Osteocyte (in vitro differentiated cells): ENCODE measurements around the gene RYR2. TPM values are rescaled to one million over a fixed set of nuclear protein-coding genes. Genes with fewer than 3 reads are reported as not detected.

Experiments
- DNase-seq: peaks from one replicate; pipeline ENCODE4 v3.0.0; 2021; ENCODE audit warnings: mixed read lengths; ENCODE audit not compliant: unreplicated experiment; ENCODE audit errors: extremely low spot score
- H3K27ac Mint-ChIP-seq: one replicate; pipeline ENCODE4 v1.8.0; 2021; ENCODE audit warnings: mild to moderate bottlenecking, mixed read lengths; ENCODE audit not compliant: unreplicated experiment
- H3K27me3 Mint-ChIP-seq: one replicate; pipeline ENCODE4 v1.8.0; 2021; ENCODE audit warnings: mixed read lengths; ENCODE audit not compliant: unreplicated experiment
- H3K36me3 Mint-ChIP-seq: one replicate; pipeline ENCODE4 v1.8.0; 2021; ENCODE audit warnings: mixed read lengths; ENCODE audit not compliant: unreplicated experiment
- H3K4me1 Mint-ChIP-seq: one replicate; pipeline ENCODE4 v1.8.0; 2021; ENCODE audit warnings: mixed read lengths; ENCODE audit not compliant: unreplicated experiment
- H3K4me3 Mint-ChIP-seq: one replicate; pipeline ENCODE4 v1.8.0; 2021; ENCODE audit warnings: mild to moderate bottlenecking, moderate library complexity, mixed read lengths; ENCODE audit not compliant: unreplicated experiment
- H3K9me3 Mint-ChIP-seq: one replicate; pipeline ENCODE4 v1.8.0; 2021; ENCODE audit warnings: mixed read lengths; ENCODE audit not compliant: unreplicated experiment
- total RNA-seq: library from RNA; stranded (reverse); gene quantifications from 2 replicates; pipeline ENCODE4 v1.2.1, GENCODE V29; 2021
- TF ChIP-seq, protein P1 (sequence below): fragments of 200-600 bp; sonication (generic); IDR thresholded peaks from 2 replicates; pipeline ENCODE4 v1.5.0; 2021; ENCODE audit warnings: antibody characterized with exemption, mild to moderate bottlenecking, moderate library complexity

RYR2 gene
- total RNA-seq, 1 donor from 2014 or later = 0.03 TPM

DNA sequence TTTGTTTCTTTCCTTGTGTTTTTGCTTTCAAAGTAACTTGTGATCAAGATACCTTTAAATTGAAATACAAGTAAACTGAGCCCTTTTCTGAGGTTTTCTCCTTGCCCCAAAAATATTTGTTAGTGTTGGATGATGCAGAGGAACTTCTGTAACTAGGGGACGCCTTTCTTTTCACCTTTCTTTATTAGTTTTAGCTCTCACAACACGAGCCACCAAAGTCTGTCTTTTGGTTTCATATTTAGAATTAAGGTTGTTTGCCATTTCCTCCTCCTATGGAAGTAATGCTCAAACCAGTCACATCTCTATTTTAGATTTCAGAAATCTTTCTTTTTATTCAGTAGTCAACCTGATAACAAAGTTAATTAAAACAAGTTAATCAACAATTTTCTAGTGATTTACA, 727.9 kb downstream of the RYR2 start:
- no peaks in the 10 kb centered on the region for H3K36me3 Mint-ChIP-seq
- H3K9me3 Mint-ChIP-seq = no peaks in the 10 kb centered on the region
- H3K4me3 Mint-ChIP-seq = no peak overlapping the region
- no peaks in the 10 kb centered on the region for H3K27me3 Mint-ChIP-seq
- H3K4me1 Mint-ChIP-seq = no peaks in the 10 kb centered on the region
- DNase-seq = no peak
- no peak overlapping the region for H3K27ac Mint-ChIP-seq
- TF ChIP-seq, protein P1, sequence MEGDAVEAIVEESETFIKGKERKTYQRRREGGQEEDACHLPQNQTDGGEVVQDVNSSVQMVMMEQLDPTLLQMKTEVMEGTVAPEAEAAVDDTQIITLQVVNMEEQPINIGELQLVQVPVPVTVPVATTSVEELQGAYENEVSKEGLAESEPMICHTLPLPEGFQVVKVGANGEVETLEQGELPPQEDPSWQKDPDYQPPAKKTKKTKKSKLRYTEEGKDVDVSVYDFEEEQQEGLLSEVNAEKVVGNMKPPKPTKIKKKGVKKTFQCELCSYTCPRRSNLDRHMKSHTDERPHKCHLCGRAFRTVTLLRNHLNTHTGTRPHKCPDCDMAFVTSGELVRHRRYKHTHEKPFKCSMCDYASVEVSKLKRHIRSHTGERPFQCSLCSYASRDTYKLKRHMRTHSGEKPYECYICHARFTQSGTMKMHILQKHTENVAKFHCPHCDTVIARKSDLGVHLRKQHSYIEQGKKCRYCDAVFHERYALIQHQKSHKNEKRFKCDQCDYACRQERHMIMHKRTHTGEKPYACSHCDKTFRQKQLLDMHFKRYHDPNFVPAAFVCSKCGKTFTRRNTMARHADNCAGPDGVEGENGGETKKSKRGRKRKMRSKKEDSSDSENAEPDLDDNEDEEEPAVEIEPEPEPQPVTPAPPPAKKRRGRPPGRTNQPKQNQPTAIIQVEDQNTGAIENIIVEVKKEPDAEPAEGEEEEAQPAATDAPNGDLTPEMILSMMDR = no peak

DNA sequence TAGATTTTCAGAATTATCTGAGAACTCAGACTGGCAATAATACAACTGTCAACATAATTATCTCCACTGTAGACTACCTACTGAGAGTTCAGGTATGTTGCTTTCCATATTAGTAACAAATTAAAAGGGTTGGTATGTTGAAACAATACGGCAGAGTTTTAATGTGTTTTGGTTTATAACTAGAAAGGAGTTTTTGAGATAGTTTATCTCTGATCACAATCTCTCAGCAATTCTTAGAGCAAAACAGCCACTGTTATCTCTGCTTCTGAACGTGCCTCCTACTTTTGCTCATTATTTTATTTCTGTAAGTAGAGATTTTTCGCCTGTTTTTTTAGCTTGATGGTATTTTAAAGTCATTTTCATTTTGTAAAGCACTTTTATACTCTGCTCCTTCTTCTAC, 730.0 kb downstream of the RYR2 start:
- no peaks in the 10 kb centered on the region for H3K36me3 Mint-ChIP-seq
- H3K9me3 Mint-ChIP-seq = no peaks in the 10 kb centered on the region
- H3K27ac Mint-ChIP-seq = no peak overlapping the region
- H3K4me3 Mint-ChIP-seq = no peak overlapping the region
- no peak for DNase-seq
- peaks cover 6% of the 10 kb centered on the region for H3K27me3 Mint-ChIP-seq
- TF ChIP-seq, protein P1 = no peak
- no peaks in the 10 kb centered on the region for H3K4me1 Mint-ChIP-seq

DNA sequence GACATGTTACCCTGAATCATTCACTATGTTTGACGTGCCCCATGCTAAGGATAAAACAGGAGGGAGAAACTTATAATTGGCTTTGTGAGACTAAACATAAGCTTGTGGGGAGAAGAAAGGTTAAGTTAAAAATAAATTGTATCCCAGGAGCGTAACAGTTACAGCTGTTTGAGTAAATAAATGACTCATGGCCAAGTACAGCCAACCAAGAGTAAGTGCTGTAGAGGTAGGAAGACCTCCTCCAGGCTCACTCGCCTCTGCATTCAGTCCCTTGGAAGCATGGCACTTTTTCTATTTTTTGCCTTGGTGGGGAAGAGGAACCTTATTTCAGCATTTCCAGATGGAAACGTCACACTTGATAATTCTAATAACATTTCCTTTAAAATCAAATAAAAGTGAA, 732.3 kb downstream of the RYR2 start:
- Mint-ChIP-seq H3K9me3 (no peaks in the 10 kb centered on the region), H3K4me3 (no peak overlapping the region), H3K27me3 (peaks cover 6% of the 10 kb centered on the region), H3K36me3 (no peaks in the 10 kb centered on the region), H3K4me1 (no peaks in the 10 kb centered on the region), H3K27ac (no peak overlapping the region)
- TF ChIP-seq, protein P1 = no peak
- DNase-seq = no peak

DNA sequence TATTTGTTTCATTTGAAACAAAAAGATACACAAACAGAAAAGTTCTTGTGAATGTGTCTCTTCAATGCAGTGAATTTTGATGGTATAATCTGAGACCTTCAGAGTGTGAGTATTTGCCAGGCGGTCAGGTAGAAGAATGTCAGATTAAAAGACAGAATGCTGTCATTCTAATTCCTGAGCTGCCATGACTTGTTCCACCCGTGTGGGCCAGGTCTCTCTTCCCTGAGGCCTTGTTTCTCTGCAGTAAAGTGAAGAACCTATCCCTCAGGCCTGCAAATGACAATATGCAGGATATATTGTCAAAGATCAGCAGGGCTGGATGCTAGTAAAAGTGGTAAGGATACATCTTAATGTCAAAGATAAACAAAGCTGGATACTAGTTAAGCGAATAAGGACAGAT, 737.4 kb downstream of the RYR2 start:
- Mint-ChIP-seq H3K36me3 (no peaks in the 10 kb centered on the region), H3K27ac (no peak overlapping the region), H3K9me3 (peaks cover 7% of the 10 kb centered on the region), H3K4me1 (no peaks in the 10 kb centered on the region), H3K4me3 (no peak overlapping the region), H3K27me3 (peaks cover 6% of the 10 kb centered on the region)
- no peak for DNase-seq
- TF ChIP-seq, protein P1 = no peak

DNA sequence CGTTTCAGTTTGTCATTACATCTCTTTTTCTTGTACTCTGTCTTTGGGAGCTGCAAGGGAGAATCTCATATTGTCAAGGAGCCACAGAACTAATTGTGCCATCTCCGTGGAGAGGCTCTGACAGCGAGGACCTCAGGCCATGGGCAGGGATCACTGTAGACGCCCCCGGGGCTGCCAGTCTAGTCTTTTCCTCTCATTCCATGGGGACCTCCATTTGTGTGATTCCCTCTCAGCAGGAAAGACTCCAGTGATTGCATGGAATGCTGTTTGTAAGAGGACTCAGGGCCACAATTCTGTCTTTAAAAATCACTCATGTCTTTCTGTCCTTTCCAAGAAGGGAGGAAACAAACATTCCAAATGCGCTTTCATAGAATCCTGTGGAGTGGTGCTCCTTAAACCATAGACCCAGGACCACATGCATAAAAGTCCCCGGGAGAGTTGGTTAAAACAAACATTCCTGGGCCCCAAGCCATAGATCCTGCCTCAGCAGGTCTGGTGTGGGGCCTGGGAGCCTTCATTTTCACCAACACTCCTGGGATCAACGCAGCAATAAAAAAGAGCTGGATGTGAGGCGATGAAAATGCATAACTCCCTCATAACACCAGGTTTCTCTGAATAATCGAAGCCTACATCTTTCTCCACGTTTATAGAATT, 744.2 kb downstream of the RYR2 start:
- H3K4me1 Mint-ChIP-seq = no peaks in the 10 kb centered on the region
- H3K27me3 Mint-ChIP-seq = no peaks in the 10 kb centered on the region
- no peak overlapping the region for H3K4me3 Mint-ChIP-seq
- no peaks in the 10 kb centered on the region for H3K36me3 Mint-ChIP-seq
- DNase-seq = no peak
- H3K9me3 Mint-ChIP-seq = peaks cover 7% of the 10 kb centered on the region
- TF ChIP-seq, protein P1 = no peak
- no peak overlapping the region for H3K27ac Mint-ChIP-seq
